HG03066 (cell line): ENCODE measurements around the gene THY1.

Experiments used
- ATAC-seq: cut with Tn5 transposase; IDR thresholded peaks from one replicate; pipeline ENCODE4 v1.9.1; 2021; ENCODE audit warnings: low read depth; ENCODE audit not compliant: unreplicated experiment

Gene THY1

DNA sequence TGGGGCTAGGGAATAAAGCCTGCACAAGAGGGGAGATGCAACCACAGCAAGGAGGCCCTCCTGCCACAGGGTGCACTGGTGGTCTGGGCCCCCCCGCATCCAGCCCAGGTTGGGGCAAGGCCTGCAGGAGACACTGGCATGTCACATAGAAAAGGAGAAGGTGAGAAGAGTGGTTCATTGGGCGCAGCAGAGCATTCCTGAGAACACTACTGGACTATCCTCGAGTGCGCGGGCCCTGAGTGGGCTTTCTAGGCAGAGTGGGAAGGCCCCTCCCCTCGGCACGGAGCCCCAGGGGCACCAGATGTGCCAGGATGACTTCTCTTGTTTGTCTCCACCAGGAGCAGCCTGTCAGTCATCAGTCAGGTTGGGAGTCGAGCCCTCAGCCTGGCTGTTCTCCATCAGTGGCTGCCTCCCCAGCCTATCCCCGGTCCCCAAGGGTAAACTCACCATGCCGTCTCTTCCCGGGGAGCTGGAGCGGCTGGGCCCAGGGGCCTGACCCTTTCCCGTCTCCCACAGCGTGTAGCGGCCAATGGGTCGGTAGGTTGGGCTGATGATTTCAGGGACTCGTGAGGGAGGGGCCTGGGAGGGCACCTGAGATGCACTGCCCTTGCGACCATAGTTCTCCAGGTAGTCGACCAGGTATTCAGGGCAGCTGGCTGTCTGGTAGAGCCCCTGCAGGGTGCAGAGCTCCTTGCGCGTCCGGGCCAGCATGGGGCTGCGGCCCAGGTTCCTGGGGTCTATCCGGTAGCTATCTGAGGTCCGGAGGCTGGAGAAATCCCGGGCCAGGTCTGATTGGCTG, 50.5 kb downstream of the THY1 start:
- ATAC-seq, result no peak

DNA sequence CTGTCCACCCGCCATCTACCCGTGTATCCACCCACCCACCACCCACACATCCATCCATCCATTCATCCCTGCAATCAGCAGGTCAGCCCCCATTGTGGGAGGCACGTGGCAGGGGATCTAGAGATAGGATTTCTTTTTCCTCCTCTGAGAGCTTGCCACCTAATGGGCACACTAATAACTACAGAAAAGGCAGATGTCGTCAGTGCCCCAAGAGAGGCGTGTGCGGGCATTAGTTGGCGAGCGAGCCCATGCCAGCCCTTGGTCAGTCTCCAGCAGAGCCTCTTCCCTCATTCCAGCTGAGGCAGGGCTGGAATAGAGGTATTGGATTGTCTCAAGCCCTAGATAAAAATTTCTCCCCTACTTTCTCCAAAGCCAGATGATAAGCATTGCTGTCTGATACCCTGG, 51.2 kb downstream of the THY1 start:
- ATAC-seq, result no peak

DNA sequence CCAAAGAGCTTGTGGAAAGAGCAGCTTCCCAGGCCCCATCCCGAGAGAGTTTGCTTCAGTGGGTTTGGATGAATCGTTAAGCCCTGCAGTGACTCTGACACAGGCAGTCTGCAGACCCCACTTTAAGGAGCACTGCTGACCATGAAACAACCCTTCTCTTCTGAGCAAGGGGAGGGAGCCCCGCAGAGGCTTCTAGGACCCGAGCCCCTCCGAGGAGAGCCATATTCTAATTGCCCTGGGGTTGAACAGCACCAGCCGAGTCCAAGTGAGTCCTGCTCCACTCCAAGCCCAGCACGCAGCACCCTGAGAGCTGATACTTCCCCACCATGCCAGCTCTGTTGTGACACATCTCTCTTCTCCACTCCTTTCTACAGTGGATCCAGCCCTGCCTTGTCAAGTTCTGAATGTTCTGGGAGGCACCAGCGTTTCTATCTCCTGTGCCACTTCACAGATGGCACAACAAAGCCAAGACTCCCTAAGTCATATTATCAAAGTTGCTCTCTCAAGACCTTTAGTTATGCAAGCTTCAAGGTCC, 51.8 kb downstream of the THY1 start:
- ATAC-seq, result no peak

DNA sequence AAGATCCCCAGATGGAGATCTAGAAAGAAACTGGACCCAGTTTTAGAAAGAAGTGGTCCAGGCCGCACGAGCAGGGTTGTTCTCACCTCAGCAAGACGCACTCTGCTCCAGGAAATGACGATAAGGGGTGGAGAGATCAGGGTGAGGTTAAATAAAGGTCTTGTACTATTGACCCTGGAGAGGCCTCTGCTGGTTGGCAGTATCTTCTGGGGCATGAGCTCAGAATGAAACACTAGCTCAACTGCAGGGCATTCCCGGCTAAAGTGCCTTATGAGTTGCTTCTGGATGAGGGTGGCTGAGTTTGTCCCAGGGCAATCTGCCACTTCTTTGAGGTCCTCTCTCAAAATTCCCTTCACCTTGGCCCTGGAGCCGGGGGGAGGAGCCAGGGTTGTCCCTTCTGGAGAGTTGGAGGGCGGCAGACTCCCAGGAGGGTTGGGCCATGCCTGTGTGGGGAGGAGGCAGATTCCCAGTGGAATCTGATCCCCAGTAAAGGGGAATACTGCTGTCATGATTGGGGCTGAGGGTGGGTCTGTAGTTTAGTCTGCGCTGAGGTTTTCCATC, 52.4 kb downstream of the THY1 start:
- no peak for ATAC-seq

DNA sequence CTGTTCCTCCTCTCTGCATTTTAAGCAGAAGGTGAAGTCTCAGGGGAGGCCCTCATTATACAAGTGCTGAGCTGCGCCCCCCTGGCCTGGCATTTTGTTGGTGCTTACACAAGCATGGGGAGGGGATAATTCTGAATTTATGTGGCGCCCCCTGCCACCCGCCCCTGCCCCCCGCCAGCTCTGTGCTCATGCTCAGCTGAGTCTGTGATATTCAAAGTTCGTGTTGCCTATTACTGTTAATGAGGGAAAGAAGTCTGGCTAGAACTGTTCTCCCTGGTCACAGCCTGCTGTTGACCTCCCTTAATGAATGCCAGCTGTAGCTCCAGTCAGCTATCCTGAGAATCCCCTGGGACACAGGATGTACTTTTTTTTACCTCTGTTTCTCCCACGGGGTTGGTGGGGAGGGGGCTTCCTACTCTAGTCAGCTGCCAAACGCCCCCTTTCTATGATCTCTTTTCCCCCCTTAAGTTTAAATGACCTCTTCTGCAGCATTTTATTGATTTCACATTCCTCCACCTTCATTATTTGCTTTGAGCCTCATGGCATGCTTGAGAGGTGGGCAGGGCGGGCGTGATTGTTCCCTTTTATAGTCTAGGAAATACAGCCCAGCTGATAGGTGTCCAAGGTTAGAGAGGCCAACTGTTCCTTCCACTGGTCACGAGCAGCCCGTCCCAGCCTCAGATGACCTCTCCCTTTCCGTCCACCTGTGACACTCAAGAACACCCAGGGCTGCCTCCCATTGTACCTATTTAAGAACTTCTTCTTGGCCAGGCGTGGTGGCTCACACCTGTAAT, 53.6 kb downstream of the THY1 start:
- no peak for ATAC-seq

DNA sequence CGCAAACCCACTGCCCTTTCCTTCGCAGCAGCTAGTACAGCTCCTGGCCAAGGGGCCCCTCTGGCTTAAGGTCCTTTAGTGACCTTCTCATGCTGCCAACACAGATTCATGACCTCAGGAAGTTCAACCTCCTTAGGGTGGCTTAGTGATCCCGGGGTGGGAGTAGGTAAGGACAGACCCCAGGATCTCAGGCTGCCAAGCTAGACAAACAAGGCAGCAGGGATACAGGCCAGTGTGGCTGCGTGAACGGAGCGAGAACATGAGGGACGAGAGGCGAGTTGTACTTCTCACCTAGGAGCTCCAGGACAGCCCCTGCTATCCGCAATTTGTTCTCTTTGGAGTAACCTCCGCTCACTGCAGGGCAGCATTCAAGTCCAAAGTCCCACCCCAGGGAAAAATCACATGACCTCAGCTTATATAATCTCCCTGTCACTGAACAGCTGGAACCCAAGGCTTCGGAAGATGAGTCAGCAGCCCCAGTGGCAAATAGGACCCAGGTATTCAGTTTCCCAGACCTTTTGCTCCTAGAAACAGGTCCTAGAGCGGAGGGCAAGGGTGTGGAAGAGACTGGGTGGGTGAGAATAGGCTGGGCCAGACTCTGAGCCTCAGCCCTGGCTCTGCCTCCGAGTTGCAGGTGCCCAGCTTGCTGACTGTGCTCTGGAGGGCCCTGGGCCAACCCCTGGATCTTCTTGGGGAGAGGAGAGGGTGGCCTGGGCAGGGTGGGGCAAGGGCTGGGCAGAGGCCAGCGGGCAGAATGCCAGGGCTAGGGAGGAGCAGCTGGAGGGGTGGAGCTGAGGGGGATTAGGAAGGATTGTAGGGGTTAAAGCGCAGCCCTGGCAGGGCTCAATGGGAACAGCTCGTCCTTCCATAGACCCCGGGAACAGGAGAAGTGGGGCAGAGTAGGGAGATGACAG, 54.6 kb downstream of the THY1 start:
- no peak for ATAC-seq

DNA sequence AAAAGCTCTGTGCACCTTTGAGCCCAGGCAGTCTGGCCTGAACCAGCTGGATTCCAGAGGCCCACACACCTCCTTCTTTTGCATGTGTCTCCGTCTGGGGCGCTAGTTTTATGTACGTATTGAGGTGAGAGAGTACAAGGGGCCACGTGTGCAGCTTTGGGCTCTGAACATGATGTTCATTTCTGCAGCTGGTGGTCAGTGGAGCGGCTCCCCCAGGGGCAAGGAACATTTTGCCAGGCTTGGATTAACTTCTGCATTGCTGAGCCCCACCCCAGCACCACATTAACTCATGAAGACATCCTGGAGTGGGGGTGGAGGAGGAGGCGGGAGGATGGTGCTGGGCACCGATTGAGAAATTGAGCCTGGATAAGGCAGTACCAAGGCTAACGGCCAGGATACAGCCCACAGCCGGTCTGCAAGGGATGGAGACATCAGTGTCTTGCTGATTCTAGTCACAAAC, 55.3 kb downstream of the THY1 start:
- ATAC-seq, result no peak
